Activated CD4-positive, alpha-beta T cell treated with anti-CD3 and anti-CD28 coated beads for 4 hours (primary cell): ENCODE data around the gene FAM136A.
"Not testable (repeated sequence)": the region's sequence is repeated elsewhere in the genome, so short reads cannot be mapped to it uniquely, and the experiment has no call there.

ENCODE experiments used
- DNase-seq, 2 donors: peaks; one replicate each; pipeline ENCODE4 v3.0.0-alpha.2; 2020

Gene FAM136A

GRCh38 chr2:70301344-70302194, at the start of gene FAM136A:
TSS of gene FAM136A (minus strand) at chr2:70302067. CDS start at chr2:70302011, 56 bp downstream.
- DNase-seq = peak; percentile 88 to 89

DNA sequence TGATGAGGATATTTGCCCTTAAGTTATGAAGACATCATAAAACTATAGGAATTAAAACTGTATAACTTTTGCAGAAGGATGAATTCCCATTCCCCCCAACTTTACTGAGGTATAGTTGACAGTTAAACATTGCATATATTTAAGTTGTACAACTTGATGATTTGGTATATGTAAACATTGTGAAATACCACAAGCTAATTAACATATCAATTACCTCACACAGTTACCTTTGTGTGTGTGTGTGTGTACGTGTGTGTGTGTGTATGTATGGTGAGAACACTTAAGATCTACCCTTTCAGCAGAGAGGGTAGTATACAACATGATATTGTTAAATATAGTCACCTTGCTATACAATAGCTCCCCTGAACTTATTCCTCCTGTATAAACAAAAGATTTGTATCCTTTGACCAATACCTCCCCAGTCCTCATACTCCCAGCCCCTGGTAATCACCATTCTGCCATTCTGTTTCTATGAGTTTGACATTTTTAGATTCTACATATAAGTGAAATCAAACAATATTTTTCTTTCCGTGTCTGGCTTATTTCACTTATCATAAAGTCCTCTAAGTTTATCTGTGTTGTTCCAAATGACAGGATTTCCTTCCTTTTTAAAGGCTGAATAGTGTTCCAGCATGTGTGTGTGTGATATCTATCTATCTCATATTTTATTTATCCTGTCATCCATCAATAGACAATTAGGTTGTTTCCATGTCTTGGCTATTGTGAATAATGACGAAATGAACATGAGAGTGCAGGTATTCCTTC, 48.2 kb upstream of the FAM136A start:
- DNase-seq = no peak

- no peak for DNase-seq
Observed at GRCh38 chr2:70347831-70348230, 46.0 kb upstream of the FAM136A start.

DNA sequence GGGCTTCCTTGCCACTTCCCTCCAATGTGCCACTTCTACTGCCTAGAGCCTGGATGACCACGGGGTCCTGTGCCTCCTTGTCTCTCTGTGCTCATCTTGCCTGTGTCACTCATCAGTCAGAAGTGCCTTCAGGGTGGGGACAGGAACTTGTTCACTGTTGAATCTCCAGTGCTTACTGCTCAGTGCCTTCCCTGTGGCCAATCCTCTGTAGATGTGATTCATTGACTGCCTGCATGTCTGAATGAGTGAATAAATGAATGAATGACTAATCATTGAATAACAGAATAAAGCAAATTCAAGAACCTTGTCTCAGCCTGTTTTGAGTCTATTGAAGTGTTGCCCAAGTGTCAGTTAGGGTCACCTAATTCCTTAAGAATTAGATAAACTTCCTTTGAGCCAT, 42.3 kb upstream of the FAM136A start:
- DNase-seq = no peak

- no peak for DNase-seq
Observed at GRCh38 chr2:70341477-70341765, 39.6 kb upstream of the FAM136A start.

- peak; percentile 10 to 29 for DNase-seq
Observed at GRCh38 chr2:70340761-70341476, 39.1 kb upstream of the FAM136A start.

GRCh38 chr2:70340075-70340474, 38.2 kb upstream of the FAM136A start:
- DNase-seq = no peak

DNA sequence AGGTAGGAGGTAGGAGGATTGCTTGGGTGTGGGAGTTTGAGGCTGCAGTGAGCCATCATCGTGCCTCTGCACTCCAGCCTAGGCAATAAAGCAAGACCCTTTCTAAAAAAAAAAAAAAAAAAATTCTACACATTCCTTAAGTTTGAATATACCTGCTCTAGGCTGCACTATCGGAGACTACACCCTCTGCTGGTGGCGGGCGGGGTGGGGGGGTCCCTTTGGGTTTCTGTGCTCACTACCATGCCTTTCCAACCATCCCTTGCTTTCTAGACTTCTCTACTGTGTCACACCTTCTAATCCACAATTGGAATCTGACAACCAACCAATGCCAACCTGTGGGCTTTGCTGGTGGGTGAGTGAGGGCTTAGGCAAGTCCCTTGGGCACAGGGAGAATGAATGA, 34.7 kb upstream of the FAM136A start:
- no peak for DNase-seq

GRCh38 chr2:70331012-70331411, 29.1 kb upstream of the FAM136A start:
- no peak for DNase-seq

GRCh38 chr2:70330476-70330875, 28.6 kb upstream of the FAM136A start:
- no peak for DNase-seq

- no peak for DNase-seq
Observed at GRCh38 chr2:70328921-70329561, 27.2 kb upstream of the FAM136A start.

DNA sequence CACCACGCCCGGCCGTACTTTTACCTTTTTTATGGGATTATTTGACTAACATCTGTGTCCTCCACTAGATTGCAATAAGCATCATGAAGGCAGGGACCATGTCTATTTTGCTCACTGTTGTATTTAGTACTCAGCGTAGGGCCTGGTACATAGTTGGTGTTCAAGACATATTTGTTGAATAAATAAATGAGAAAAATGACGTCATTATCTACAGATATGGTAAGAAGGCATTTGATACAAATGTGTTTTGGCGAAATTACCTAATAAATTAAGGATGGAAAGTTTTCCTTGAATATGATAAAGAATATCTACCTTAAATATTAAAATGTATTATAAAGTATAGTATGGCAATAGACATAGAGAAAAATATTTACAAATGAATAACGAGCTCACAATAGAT, 24.0 kb upstream of the FAM136A start:
- DNase-seq = no peak

- DNase-seq = no peak
Observed at GRCh38 chr2:70322518-70322917, 20.7 kb upstream of the FAM136A start.

DNA sequence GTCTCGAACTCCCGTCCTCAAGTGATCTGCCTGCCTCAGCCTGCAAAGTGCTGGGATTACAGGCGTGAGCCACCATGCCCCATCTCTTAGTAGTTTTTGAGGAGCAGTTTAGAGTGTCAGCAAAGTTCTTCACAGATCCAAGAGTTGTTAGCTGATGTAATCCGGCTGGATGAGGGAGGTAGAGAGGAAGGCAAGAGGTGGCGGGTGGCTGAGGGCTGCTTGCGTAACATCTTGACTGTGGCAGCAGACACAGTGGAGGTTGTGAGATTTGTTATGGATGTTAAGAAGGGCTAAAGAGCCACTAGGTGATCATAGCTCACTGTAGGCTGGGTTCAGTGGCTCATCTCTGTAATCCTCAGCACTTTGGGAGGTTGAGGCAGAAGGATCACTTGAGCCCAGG, 19.5 kb upstream of the FAM136A start:
- DNase-seq = no peak

DNA sequence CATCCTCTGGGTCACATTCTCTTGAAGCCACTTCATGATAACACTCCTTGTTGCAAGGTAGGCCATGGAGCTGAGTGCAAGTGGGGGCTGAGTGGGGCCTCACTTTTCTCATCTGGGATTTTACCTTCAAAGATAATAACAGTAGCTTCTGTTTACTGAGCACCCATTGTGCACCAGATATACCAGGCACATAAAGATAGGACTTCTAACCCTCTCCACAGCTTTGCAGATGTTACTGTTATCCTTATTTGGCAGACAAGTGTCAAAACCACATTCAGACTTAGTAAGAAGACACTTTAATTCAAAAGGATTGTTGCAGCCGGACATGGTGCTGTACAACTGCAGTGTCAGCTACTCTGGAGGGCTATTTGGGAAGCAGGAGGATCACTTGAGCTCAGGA, 12.8 kb upstream of the FAM136A start:
- no peak for DNase-seq

DNA sequence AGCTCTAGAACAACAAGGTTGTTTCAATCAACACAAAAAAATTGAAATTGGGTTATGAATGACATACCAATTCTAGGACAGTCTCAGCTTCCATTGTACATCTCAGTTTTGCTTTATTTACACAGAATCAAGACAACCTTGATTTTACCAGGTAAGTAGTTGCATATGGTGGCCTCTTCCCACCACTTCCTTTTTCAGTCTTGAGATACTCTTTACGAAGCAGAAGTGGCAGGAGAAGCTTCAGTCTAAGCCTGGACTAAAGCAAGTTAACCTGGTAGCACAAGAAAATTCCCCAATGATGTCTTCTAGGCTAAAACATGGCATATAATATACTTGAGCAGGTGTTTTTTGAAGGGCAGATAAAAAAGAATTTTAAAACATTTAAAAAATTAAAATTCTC, 10.7 kb upstream of the FAM136A start:
- DNase-seq = no peak

DNA sequence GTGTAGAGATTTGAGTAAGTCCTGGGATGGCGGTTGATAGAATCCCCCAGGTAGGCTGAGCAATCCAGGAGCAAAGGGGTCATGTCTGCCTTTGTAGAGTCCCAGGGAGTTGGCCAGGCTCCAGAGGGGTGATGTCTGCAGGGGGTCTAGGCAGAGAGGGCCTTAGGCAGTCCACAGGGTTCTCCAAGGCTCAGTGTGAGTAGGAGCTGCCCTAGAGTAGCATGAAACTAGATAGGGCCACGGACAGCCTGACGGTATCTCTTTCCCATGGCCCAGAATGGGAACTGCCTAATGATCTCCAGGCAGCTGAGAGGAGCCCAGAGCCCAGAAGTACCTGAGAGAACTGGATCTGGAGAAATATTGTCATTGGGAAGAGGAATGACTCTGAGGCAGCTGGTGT, 9.0 kb upstream of the FAM136A start:
- no peak for DNase-seq

DNA sequence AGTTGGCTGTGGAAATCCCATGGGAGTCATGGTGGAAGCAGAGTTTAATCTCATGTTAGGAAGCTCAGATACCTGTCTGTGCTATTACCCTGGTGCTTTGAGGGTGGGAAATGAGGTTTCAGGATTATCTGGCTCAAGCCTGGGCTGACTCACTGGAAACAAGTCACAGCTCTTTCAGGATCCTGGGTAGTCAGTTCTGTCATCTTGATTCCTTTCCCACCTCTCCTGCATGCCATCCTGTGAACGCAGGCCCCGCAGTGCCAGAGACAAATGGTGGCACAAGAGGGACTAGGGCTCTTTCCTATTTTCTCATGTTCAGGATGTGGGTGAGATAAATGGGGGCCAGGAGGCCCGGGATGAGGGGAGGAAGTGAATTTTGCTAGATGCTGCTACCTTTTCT, 3.7 kb upstream of the FAM136A start:
- no peak for DNase-seq

DNA sequence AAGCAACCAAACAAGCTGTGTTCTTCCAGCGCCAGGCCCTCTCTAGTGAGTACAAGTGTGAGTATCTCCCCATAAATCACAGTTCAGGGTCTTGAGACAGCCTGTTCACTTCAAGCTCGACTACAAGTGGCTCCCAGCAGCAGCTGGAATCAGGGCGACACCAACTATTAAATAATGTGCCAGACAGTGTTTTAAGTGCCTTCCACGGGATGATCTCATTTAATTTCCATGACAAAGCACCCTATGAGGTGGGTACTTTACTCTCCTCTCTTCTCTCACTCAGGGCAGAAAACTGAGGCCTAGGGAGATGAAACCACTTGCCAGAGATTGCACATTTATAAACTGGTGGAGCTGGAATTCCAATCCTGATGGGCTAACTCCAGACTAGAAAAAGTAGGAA, 2.6 kb upstream of the FAM136A start:
- no peak for DNase-seq

DNA sequence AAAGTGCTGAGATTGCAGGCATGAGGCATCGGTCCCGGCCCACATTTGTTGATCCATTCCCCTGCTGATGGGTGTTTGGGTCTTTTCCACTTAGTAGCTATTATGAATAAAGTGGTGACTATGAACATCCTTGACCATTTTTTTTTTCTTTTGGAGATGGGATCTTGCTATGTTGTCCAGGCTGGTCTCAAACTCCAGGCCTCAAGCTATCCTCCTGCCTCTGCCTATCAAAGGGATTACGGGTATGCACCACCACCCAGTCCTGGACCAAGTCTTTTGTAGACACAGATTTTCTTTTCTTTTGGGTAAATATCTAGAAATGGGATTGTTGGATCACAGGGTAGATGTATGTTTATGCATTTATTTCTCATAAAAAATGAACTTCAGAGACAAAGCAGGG, 1.3 kb upstream of the FAM136A start:
- DNase-seq = no peak

- DNase-seq = not testable (repeated sequence)
Observed at GRCh38 chr2:70302195-70302546, 304 bp upstream of the FAM136A start.

GRCh38 chr2:70300771-70301343, 1.0 kb downstream of the FAM136A start:
- DNase-seq = no peak

- DNase-seq = not testable (repeated sequence)
Observed at GRCh38 chr2:70297828-70298227, 4.0 kb downstream of the FAM136A start.
